Vagina (tissue), 2 donors: ENCODE data around the gene GFOD1.
A peak's percentile ranks its signal among the peaks of the same experiment; 100 is the strongest.

ENCODE experiments used
- POLR2A ChIP-seq, 2 donors: fragments of 450-650 bp; IDR thresholded peaks; one replicate each; pipeline ENCODE4 v1.6.1; 2017; ENCODE audit warnings: antibody characterized with exemption in 2 of 2, mild to moderate bottlenecking in 2 of 2, moderate library complexity in 2 of 2
- POLR2AphosphoS5 ChIP-seq, 2 donors: sonication (generic); formaldehyde crosslinking; IDR thresholded peaks; one replicate each; pipeline ENCODE4 v1.9.0; 2017; ENCODE audit warnings: antibody characterized with exemption in 2 of 2, mild to moderate bottlenecking in 2 of 2, low read depth in 1 of 2; ENCODE audit not compliant: insufficient read depth in 1 of 2
- TF ChIP-seq, protein P1 (sequence below), 3 experiments: fragments of 450-650 bp in 2 of 3; fragments of 200-600 bp in 1 of 3; sonication (generic) in 1 of 3; IDR thresholded peaks; one replicate each; pipeline ENCODE4 v1.5.1; 2017 to 2019; ENCODE audit warnings: antibody characterized with exemption in 3 of 3, mild to moderate bottlenecking in 2 of 3, moderate library complexity in 2 of 3

DNA sequence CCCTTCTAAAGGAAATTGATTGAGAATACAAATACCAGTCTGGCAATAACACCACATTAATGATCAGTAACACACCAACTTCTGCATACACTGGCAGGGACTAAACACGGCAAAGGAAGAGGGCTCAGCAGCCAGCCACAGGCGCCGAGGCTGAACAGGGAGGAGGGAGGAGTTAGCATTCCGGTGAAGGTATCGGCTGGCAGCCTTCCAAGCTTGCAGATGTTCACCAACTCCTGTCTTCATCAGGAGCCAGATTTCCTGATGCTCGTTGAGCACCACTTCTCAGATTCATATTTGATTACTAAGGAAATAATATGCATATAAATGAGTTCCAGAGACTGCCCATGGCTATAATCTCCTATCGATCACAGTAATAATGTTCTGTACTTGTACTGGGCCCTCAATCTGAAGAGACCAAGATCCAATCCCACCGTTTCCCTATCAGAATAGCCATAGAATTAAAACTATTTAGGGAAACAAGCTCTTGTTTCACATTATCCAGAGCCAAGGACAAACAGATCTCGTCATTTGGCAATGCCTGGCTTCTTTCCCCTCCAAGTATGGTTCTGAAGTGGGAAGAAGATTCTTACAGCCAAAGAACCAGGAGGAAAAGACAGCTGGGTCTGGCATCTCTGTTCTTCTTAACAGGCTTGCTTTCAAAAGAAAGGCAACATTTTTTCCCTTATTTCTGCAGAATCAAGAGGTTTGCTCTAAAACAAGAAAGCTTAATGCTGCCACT, 42.2 kb downstream of the GFOD1 start:
- TF ChIP-seq, protein P1, sequence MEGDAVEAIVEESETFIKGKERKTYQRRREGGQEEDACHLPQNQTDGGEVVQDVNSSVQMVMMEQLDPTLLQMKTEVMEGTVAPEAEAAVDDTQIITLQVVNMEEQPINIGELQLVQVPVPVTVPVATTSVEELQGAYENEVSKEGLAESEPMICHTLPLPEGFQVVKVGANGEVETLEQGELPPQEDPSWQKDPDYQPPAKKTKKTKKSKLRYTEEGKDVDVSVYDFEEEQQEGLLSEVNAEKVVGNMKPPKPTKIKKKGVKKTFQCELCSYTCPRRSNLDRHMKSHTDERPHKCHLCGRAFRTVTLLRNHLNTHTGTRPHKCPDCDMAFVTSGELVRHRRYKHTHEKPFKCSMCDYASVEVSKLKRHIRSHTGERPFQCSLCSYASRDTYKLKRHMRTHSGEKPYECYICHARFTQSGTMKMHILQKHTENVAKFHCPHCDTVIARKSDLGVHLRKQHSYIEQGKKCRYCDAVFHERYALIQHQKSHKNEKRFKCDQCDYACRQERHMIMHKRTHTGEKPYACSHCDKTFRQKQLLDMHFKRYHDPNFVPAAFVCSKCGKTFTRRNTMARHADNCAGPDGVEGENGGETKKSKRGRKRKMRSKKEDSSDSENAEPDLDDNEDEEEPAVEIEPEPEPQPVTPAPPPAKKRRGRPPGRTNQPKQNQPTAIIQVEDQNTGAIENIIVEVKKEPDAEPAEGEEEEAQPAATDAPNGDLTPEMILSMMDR (IDR thresholded peaks at IDR 0.05): no peak
- peak in 1 of 2 donors; percentile 25 for TF ChIP-seq POLR2AphosphoS5 (IDR thresholded peaks at IDR 0.05; ENCODE audit: insufficient read depth in 1 of 2, low read depth in 1 of 2)
- no peak for TF ChIP-seq POLR2A (IDR thresholded peaks at IDR 0.05)
